ENCODE measurements around the gene STAC3.
"Not testable (repeated sequence)": the region's sequence is repeated elsewhere in the genome, so short reads cannot be mapped to it uniquely, and the experiment has no call there.

The STAC3 gene

DNA sequence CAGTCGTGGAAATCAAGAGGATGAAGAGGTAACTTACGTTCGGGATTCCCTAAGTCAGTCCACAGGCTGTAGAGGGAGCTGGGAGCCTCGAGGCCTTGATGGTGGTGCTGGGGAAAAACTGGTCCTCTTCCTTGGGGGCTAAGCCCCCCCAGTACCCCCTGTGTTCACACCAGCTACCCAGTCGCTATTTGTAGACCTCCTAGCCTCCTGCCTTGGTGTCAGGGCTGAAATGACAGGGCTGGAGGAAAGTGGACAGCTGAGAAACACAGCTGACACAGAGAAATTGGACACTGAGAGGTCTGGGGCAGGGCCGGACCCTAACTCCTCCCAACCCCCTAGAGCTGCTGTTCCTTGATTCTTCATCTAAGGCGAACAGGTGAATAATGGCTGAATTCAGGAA, at the start of gene STAC3:
TSS of gene STAC3 (minus strand) at position 232 of the 400 bp plus-strand sequence. CDS start 1,551 bp downstream, outside the sequence.
- DNase-seq (ENCODE audit: low read depth): no peak

DNA sequence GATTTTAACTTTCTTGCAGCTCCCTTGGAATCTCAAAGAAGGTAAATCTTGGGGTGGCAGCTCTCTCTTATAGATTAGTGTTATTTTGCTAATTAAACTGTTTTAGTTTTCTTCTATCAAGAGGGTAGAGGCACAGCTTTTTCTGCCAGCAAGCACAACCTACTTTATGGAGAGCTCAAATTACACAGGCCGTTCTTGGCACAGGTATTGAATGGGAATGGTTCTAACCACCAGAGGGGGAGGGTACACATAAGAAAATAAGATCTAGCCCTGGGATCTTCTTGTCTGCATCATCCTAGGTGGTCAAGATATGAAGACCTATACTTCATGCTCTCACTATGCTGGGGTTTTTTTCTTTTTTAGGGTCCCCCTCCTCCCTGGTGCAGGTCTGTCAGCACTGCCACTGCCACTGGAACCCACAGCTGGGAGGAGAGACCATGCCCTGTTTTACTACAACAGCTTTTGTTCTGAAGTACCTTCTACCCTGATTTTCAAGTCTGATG, 48.6 kb upstream of the STAC3 start:
- no peak for DNase-seq (ENCODE audit: low read depth)

DNA sequence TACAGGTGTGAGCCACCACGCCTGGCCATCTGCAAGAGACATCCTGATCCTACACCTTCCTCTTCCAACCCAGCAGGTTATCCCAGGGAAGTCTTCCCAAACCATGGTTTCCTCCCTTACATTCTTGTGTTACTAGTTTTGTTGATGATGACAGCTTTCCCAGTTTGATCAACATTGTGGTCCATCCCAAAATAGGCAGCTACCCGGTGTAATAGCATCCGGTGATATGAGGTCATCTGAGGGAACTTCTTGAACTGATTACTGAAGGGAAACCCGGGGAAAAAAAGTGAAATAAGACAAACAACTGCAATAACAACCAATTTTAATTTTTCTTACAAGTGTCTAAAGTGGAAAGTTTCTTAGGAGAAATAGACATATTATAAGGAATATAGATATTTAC, 45.3 kb upstream of the STAC3 start:
- DNase-seq (ENCODE audit: low read depth): no peak

DNA sequence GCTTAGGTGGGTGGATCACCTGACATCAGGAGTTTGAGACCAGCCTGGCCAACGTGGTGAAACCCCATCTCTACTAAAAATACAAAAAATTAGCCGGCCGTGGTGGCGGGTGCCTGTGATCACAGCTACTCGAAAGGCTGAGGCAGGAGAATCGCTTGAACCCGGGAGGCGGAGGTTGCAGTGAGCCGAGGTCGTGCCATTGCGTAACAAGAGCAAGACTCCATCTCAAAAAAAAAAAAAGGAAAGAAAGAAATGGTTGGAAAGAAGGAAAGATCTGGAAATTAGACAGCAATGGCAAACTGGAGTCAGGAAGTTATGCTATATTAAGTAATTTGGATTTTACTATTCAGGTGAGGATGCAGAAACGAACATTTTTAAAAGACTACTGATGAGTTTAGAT, 31.1 kb upstream of the STAC3 start:
- DNase-seq (ENCODE audit: low read depth): not testable (repeated sequence)

DNA sequence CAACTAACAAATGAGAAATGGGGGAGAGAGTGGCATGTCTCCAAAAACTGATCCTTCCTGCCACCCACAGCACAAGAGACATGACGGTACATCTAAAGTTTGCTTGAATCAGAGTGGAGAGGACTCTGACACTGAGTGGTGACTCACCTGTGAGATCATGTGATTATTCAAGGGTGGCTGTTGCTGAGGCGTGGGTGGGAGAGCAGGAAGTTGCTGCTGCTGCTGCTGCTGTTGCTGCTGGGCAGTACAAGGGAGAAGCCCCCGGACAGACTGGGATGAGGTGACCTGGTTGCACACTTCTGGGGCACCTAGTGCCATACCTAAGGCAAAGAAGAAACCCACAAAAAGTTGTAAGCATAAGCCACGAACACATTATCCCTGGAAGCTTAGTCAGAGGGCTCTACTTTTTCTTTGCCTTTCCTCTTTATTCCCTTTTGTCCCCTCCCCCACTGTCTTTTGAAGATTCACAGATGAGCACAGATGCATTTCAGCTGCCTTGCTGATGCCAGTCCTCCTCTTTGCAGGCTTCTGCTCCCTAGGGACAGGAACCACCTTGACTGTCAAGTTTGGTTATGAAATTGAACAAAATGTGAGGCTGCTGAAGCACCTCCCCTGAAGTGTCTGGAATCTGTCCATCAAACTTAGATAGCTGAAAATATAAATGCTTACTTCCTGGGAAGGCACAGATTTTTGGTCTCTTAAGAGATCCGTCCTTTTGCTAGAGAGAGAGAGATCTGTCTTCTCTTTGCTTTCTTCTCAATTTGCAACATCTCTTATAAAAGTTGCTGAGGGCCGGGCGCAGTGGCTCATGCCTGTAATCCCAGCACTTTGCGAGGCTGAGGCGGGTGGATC, 29.4 kb upstream of the STAC3 start:
- DNase-seq (ENCODE audit: low read depth): peak; percentile 89

DNA sequence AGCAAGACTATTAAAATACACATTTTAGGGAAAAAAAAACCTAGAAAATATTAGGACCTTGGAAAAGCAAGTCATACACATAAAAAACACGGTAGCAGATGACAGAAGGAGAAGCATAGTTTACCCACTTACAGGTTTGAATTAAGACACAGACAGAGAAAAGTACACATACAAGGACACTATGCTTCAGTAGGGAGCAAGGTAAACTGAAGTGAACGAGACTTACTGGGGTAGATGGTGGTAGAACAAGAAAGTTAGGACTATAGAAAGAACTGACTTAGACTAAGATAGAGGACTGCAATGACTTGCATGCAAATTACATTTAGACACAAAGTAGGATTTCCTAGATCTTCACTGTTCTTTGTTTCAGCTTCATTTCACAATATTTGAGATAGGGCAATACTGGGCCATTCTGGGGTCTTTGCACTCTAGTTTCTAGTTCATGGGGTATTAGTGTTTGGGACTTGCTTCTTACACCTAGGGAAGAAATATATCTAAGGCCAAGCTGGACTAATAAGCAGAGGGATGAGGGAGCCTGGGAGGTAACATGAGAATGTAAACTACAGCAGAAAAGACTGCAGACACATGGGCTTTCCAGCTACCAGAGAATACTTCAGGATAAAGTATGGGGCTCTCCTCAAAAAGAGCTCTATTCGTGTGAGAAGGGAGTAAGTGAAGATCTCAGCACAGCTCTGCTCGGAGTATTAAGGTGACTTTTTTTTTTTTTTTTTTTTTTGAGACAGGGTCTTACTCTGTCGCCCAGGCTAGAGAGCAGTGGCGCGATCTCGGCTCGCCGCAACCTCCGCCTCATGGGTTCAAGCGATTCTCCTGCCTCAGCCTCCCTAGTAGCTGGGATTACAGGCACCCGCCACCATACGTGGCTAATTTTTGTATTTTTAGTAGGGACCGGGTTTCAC, 27.7 kb upstream of the STAC3 start:
- DNase-seq (ENCODE audit: low read depth): no peak

DNA sequence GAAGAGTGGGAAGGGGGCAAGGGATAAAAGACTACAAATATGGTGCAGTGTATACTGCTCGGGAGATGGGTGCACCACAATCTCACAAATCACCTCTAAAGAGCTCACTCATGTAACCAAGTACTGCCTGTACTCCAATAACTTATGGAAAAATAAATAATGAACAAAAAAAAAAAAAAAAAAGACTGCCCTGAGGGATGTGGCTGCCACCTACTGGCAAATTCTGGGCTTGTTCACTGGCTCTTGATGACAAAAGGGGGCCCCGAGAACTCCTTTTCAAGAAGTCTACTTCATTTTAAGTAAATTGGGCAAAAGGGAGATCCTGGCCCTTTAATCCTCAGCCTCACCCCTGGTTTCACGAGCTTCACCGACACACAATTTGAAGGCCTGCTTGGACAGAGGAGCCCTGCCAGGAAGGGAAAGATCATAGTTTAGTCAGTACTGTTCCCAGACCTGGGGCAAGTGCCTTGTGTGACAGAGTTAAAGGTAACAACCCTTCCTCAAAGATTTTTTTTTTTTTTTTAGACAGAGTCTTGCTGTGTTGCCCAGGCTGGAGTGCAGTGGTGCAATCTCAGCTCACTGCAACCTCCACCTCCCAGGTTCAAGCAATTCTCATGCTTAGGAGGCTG, 26.1 kb upstream of the STAC3 start:
- peak; percentile 12 for DNase-seq (ENCODE audit: low read depth)

DNA sequence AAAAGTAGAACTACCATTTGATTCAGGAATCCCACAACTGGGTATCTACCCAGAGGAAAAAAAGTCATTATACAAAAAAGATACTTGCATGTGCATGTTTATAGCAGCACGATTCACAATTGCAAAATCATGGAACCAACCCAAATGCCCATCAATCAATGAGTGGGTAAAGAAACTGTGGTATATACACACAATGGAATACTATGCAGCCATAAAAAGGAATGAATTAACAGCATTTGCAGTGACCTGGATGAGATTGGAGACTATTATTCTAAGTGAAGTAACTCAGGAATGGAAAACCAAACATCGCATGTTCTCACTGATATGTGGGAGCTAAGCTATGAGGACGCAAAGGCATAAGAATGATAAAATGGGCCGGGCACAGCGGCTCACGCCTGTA, 25.2 kb upstream of the STAC3 start:
- not testable (repeated sequence) for DNase-seq (ENCODE audit: low read depth)

DNA sequence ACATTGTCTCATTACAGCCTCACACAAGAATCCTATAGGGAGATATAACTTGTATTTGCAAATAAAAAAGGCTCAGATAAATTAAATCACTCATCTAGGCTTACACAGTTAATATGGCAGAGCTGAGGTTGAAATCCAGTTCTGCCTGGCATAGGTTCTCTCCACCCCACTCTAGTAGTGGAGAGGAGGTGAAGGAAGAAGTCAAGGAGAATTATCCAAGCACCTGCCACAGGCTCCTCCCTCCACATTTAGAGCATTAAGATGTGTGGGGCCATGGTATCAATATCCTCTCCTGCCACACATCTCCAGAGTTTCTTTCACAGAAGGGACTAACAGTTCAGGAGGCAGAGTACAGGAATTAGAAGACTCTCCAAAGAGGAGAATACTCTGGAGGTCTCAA, 22.5 kb upstream of the STAC3 start:
- no peak for DNase-seq (ENCODE audit: low read depth)

DNA sequence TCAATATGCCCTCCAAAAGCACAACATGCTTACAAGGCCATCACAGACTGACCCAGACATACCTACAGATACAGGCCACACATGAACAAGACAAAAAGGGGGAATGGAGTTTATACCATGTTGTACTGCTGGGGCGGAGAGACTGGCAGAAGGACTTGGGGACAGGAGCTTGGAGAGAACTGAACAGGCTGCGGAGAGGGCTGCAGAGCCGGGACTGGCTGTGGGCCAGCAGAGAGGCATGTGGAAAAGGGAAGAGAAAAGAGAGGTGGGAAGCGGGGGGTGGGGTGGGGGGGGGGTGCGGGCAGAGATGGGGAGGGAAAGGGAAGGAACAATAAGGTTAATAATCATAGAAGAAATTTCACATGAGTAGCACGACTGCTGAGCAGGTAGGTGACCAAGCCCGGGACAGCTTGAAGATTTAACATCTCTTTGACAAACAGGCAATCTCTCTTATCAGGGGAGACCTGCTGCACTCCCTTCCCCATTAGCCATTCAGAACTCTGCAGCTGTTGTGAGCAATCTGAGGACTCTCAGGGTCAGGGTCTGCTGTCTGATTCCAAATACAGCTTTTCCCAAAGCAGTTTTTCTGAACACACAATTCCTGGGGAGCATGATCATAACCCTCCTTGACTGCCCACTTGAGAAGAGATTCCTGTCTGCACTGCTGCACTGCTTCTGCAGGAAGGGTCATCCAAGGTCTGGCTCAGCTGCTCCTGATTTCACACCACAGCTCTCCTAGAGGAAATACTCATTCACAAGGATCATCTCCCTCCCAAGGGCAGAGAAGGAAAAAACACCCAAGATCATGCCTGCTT, 21.6 kb upstream of the STAC3 start:
- peak; percentile 9 for DNase-seq (ENCODE audit: low read depth)

DNA sequence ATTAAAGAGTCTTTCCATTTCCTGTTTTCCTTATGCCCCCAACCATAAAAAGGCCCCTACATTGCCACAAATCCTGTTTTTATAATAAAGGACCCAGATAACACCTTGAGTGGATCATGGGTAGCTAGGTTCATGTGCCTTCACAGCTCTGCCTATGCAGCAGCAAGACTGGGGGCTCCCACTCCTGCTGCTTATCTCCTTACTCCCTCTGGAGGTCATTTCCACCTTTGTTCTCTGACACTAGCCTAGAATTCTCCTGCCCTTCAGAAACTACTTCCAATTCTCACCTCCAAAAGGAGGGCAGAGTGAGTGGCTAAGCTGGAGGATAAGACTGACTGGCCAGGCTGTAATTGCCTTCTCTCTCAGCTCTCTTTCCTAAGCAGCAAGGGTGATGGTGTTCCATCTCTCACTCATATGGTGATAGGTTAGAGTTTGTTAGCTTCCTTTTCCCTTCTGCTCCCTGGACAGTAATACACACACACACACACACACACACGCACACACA, 20.0 kb upstream of the STAC3 start:
- no peak for DNase-seq (ENCODE audit: low read depth)

DNA sequence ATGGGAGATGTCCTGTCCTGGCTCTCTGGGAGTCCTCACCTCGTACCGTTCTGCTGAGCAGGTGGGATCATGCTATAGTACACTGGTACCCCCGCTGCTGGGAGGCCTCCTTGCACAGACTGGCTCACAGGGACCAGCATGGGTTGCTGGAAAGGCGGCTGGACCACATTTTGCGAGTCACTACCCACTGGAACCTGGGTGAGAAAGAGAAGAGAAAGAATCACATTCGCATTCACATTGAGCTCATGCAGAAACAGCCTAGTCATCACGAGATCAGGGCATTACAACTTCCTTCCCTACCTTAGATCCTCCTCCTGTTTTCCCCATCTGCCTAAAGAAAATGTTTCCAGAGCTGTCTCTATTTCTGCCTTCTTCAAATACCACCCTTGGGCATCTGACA, 17.3 kb upstream of the STAC3 start:
- DNase-seq (ENCODE audit: low read depth): peak; percentile 17

DNA sequence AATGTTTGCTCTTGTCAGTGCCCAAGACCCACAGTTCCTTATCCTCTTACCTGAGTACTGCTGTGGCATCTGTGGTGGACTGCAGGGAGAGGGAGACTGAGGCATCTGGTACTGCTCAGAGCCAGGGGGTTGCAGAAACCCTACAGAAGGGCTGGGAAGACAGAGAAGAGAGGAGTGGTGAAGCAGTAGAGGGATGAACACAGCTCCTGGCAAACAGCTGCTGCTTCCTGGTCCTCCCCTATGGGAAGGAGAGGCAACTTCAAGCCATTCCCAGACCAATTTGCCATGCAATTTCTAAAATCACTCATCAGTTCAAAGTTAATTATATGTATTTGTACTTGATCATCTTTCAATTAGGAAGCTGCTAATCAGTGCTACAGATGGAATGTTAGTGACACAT, 15.7 kb upstream of the STAC3 start:
- DNase-seq (ENCODE audit: low read depth): no peak

DNA sequence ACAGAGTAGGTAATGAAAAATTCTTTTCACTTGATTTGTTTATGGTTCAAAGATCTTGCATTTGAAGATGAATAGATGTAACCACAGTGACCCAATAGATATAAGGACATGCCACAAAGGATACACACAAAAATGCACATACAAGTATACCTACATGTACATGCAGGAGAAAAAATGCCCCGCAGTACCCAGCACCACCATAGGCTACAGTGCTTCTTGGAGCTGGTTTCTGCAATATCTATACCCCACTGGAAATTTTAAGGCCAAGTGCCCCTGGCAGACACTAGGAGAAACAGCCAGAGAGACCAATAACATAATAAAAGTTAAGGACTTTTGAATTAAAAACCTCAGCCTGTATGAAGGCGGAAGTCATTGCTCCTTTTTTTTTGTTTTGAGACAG, 12.1 kb upstream of the STAC3 start:
- DNase-seq (ENCODE audit: low read depth): no peak

DNA sequence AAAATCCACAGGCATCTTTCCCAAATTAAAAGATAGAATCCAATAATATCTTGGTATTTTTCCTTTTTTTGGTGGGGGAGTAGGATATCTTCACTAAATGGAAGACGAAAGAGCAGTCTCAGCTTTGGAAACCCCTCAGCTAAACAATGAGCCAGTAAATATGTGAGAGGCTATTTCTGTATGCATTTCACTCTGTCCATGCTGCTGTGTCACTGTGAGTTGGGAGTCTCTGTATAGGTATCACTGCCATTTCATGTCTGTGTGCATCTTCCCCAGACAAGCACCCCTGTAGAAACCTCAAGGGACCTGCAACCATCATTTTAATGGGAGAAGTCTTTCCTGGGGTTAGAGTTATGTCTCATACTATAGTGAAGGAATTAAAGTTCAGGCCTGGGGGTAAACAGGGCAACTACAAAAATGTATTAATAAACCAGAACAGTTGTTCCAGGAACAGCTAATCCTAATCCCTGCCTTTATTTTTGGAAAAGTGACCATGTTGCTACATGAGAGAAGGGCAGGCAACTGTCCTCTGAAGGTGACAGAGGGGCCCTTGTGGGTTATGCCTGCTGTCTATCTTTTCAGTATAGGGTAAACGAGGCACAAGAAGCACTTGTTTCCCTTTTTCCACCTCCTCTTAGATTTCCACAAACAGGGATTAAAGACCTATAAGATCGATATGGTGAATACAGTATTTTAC, 11.3 kb upstream of the STAC3 start:
- no peak for DNase-seq (ENCODE audit: low read depth)

DNA sequence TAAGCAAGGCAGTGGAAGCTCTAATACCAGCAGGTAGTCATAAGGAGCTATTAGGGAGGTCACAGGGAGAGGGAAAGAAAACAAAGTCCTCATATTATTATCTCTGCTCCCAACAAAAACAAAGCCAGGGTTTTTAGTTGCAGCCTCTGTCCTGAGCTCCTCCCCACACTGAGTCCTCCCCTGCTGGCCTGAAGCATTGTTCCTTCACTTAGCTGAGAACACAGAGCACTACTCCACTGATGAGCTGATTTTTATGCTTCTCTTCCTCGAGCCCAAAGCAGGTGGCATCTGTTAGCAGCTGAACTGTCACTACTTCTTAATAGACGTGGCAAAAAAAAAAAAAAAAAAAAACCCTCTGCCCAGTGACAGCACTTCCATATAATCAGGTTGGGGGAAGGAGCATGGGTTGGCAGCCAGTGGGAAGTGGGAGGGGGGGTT, 10.5 kb upstream of the STAC3 start:
- DNase-seq (ENCODE audit: low read depth): no peak

DNA sequence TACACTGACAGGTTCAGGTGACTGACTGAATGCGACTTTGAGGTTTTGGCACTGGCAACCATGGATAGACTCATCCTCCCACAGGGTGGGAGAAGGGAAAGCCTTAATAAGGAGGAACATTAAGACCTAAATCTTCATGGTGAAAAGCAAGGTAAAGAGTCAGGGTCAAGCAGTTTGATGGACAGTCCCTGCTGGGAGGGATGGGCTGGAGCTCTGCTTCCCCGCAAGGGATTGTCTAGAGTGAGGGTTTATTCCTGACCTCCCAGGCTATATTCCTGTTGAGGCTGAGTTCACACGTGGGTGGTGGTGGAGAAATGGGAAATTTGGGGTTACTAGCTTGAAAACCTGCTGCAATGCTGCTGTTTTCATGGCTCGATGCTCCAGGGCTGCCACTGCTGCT, 9.4 kb upstream of the STAC3 start:
- DNase-seq (ENCODE audit: low read depth): no peak

DNA sequence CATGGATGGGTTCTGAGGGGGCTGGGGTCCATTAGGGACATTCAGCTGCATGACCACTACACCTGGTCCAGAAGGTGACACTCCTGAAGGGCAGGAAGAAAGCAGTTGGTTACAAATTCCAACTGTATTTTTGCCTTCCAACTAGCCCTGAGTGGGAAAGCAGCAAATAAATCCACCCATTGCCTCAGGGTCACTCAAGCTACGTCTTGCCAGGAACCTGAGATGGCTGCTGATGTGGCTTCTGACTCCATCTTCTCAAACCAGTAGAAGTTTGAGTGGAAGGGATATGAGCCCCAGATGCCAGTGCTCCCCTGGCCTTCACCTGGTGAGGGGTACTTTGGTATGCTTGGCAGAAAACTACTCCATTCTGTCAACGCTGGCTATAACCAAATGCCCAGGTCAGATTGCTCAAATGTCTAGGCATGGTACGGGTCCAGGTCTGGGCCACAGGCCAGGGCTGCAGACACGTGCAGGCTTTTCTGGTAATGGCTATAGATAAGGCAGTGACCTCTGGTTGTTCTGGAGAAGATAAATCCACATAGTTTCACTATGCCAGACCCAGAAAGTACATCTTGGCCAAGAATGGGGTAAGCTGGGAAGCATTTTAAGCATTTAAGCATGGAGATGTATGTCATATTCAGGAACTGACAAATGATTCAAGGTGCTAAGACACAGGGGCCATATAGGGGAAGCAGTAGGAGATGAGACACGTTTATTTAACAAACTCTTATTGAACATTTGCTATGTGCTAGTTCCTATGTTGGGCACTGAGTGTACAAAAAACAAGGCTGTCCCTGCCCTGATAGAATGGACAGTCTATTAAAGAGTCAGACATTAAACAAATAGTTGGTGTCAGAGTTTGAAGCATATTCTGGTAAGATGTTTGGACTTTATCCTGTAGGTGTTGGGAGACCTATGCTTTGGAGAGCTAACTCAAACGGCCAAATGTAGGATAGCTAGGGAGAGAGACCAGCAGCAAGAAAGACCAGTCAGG, 8.3 kb upstream of the STAC3 start:
- no peak for DNase-seq (ENCODE audit: low read depth)

DNA sequence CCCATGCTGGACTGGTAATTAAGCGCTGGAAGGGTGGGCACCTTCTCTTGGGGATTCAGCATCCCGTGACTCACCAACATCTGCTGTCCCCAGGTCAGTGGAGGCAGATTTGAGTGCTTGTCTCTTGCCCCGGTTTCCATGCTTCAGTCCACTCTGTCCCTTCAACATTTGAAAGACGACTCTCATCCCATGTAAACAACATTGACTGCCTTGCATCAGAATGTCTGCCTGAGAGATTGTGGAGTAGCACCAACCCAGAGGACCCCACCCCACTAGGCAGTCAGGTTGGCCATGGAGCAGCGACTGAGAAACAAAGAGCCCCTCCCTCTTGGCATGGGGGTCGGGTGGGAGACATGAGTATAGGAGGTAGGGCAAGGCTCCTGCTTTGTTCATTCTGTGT, 4.9 kb upstream of the STAC3 start:
- DNase-seq (ENCODE audit: low read depth): no peak

All from stromal cell of bone marrow (primary cell).